GM19467 (cell line): ENCODE data around the gene RPE65.
"Not testable (repeated sequence)": the region's sequence is repeated elsewhere in the genome, so short reads cannot be mapped to it uniquely, and the experiment has no call there.

ENCODE experiments used
- ATAC-seq: cut with Tn5 transposase; IDR thresholded peaks from one replicate; pipeline ENCODE4 v1.9.1; 2021; ENCODE audit warnings: mild to moderate bottlenecking, moderate library complexity; ENCODE audit not compliant: unreplicated experiment

The RPE65 gene

GRCh38 chr1:68449901-68450300 lies at the start of gene RPE65:
TSS of gene RPE65 (minus strand) at chr1:68449954. CDS start at chr1:68449905, 49 bp downstream.
- ATAC-seq = no peak

GRCh38 chr1:68497358-68497698 lies 47.6 kb upstream of the RPE65 start:
- ATAC-seq = peak; percentile 18

- peak; percentile 98 for ATAC-seq
These were observed 47.1 kb upstream of the RPE65 start, which contains the start of gene DEPDC1 for GRCh38 chr1:68496680-68497357. TSS of gene DEPDC1 (minus strand) at chr1:68497082. CDS start at chr1:68496999, 83 bp downstream.

- no peak for ATAC-seq
These were observed 46.4 kb upstream of the RPE65 start for GRCh38 chr1:68495968-68496679.

- ATAC-seq = no peak
These were observed 45.8 kb upstream of the RPE65 start for GRCh38 chr1:68495532-68495931.

GRCh38 chr1:68493193-68493592 lies 43.4 kb upstream of the RPE65 start:
- no peak for ATAC-seq

GRCh38 chr1:68492255-68492654 lies 42.5 kb upstream of the RPE65 start:
- ATAC-seq = not testable (repeated sequence)

- ATAC-seq = no peak
These were observed 40.4 kb upstream of the RPE65 start for GRCh38 chr1:68490046-68490651.

GRCh38 chr1:68485431-68486022 lies 35.8 kb upstream of the RPE65 start:
- ATAC-seq = no peak

GRCh38 chr1:68484618-68485017 lies 34.9 kb upstream of the RPE65 start:
- ATAC-seq = no peak

GRCh38 chr1:68481041-68481440 lies 31.3 kb upstream of the RPE65 start:
- ATAC-seq = no peak

- no peak for ATAC-seq
These were observed 29.7 kb upstream of the RPE65 start for GRCh38 chr1:68479501-68479900.

GRCh38 chr1:68478662-68479061 lies 28.9 kb upstream of the RPE65 start:
- no peak for ATAC-seq

GRCh38 chr1:68476626-68477025 lies 26.9 kb upstream of the RPE65 start:
- not testable (repeated sequence) for ATAC-seq

- ATAC-seq = no peak
These were observed 23.3 kb upstream of the RPE65 start for GRCh38 chr1:68473060-68473459.

- no peak for ATAC-seq
These were observed 20.7 kb upstream of the RPE65 start for GRCh38 chr1:68470388-68470970.

GRCh38 chr1:68464891-68465290 lies 15.1 kb upstream of the RPE65 start:
- ATAC-seq = no peak

- no peak for ATAC-seq
These were observed 11.2 kb upstream of the RPE65 start for GRCh38 chr1:68460935-68461334.

- ATAC-seq = no peak
These were observed 10.0 kb upstream of the RPE65 start for GRCh38 chr1:68459796-68460195.

- no peak for ATAC-seq
These were observed 9.3 kb upstream of the RPE65 start for GRCh38 chr1:68459091-68459490.

GRCh38 chr1:68456202-68456601 lies 6.4 kb upstream of the RPE65 start:
- no peak for ATAC-seq
